NCI-H510A (cell line): ENCODE data around the gene NEBL.

Experiments
- DNase-seq: peaks from one replicate; lab custom pipeline; 2025; lab: John Stamatoyannopoulos, UW

The NEBL gene

GRCh38 chr10:20863008-20863407, 34.1 kb downstream of the NEBL start:
- DNase-seq: no peak

GRCh38 chr10:20858292-20859124, 38.6 kb downstream of the NEBL start:
- no peak for DNase-seq

GRCh38 chr10:20856484-20856883, 40.6 kb downstream of the NEBL start:
- DNase-seq: no peak

- DNase-seq: no peak
Measured at GRCh38 chr10:20855398-20856038, 41.6 kb downstream of the NEBL start.

GRCh38 chr10:20853276-20853675, 43.8 kb downstream of the NEBL start:
- no peak for DNase-seq

GRCh38 chr10:20852303-20852702, 44.8 kb downstream of the NEBL start:
- no peak for DNase-seq

GRCh38 chr10:20847512-20847911, 49.6 kb downstream of the NEBL start:
- DNase-seq: no peak

- DNase-seq: no peak
Measured at GRCh38 chr10:20846263-20846662, 50.8 kb downstream of the NEBL start.

- DNase-seq: no peak
Measured at GRCh38 chr10:20841419-20841818, 55.7 kb downstream of the NEBL start.

GRCh38 chr10:20839910-20840309, 57.2 kb downstream of the NEBL start:
- no peak for DNase-seq

- DNase-seq: no peak
Measured at GRCh38 chr10:20839141-20839540, 58.0 kb downstream of the NEBL start.

- no peak for DNase-seq
Measured at GRCh38 chr10:20836401-20836800, 60.7 kb downstream of the NEBL start.

GRCh38 chr10:20835335-20835734, 61.8 kb downstream of the NEBL start:
- no peak for DNase-seq

GRCh38 chr10:20834825-20835224, 62.3 kb downstream of the NEBL start:
- no peak for DNase-seq

GRCh38 chr10:20822825-20823224, 74.3 kb downstream of the NEBL start:
- DNase-seq: no peak

GRCh38 chr10:20817646-20818045, 79.5 kb downstream of the NEBL start:
- DNase-seq: no peak

- no peak for DNase-seq
Measured at GRCh38 chr10:20817116-20817515, 80.0 kb downstream of the NEBL start.

- DNase-seq: no peak
Measured at GRCh38 chr10:20814116-20814515, 83.0 kb downstream of the NEBL start.

GRCh38 chr10:20811131-20811530, 86.0 kb downstream of the NEBL start:
- DNase-seq: no peak

- no peak for DNase-seq
Measured at GRCh38 chr10:20809631-20810030, 87.5 kb downstream of the NEBL start.

- DNase-seq: no peak
Measured at GRCh38 chr10:20806487-20806886, 90.6 kb downstream of the NEBL start.

GRCh38 chr10:20797290-20797689, 99.8 kb downstream of the NEBL start:
- no peak for DNase-seq

GRCh38 chr10:20795391-20795790, 101.7 kb downstream of the NEBL start:
- DNase-seq: no peak

GRCh38 chr10:20785174-20785573, 111.9 kb downstream of the NEBL start:
- DNase-seq: no peak
